ENCODE data around the gene CRYZL1.

- TF ChIP-seq GLIS3 (CRISPR knock-in tag; IDR thresholded peaks at IDR 0.05): no peak
- TF ChIP-seq, protein P1, sequence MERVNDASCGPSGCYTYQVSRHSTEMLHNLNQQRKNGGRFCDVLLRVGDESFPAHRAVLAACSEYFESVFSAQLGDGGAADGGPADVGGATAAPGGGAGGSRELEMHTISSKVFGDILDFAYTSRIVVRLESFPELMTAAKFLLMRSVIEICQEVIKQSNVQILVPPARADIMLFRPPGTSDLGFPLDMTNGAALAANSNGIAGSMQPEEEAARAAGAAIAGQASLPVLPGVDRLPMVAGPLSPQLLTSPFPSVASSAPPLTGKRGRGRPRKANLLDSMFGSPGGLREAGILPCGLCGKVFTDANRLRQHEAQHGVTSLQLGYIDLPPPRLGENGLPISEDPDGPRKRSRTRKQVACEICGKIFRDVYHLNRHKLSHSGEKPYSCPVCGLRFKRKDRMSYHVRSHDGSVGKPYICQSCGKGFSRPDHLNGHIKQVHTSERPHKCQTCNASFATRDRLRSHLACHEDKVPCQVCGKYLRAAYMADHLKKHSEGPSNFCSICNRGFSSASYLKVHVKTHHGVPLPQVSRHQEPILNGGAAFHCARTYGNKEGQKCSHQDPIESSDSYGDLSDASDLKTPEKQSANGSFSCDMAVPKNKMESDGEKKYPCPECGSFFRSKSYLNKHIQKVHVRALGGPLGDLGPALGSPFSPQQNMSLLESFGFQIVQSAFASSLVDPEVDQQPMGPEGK (CRISPR knock-in tag; IDR thresholded peaks at IDR 0.05; ENCODE audit: borderline replicate concordance): no peak
- TF ChIP-seq, protein P2, sequence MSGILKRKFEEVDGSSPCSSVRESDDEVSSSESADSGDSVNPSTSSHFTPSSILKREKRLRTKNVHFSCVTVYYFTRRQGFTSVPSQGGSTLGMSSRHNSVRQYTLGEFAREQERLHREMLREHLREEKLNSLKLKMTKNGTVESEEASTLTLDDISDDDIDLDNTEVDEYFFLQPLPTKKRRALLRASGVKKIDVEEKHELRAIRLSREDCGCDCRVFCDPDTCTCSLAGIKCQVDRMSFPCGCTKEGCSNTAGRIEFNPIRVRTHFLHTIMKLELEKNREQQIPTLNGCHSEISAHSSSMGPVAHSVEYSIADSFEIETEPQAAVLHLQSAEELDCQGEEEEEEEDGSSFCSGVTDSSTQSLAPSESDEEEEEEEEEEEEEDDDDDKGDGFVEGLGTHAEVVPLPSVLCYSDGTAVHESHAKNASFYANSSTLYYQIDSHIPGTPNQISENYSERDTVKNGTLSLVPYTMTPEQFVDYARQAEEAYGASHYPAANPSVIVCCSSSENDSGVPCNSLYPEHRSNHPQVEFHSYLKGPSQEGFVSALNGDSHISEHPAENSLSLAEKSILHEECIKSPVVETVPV (CRISPR knock-in tag; IDR thresholded peaks at IDR 0.05): no peak
- TF ChIP-seq BACH2 (CRISPR knock-in tag; IDR thresholded peaks at IDR 0.05; ENCODE audit: borderline replicate concordance): no peak
- no peak for TF ChIP-seq ZC3H10 (CRISPR knock-in tag; IDR thresholded peaks at IDR 0.05)
- TF ChIP-seq ESRRG (CRISPR knock-in tag; IDR thresholded peaks at IDR 0.05): no peak
- no peak for TF ChIP-seq ZNF8 (CRISPR knock-in tag; IDR thresholded peaks at IDR 0.05)
- TF ChIP-seq POU6F1 (CRISPR knock-in tag; IDR thresholded peaks at IDR 0.05; ENCODE audit: borderline replicate concordance, low read depth): no peak
- no peak for TF ChIP-seq ARNTL (CRISPR knock-in tag; IDR thresholded peaks at IDR 0.05; ENCODE audit: borderline replicate concordance, low read depth)
- TF ChIP-seq, protein P3, sequence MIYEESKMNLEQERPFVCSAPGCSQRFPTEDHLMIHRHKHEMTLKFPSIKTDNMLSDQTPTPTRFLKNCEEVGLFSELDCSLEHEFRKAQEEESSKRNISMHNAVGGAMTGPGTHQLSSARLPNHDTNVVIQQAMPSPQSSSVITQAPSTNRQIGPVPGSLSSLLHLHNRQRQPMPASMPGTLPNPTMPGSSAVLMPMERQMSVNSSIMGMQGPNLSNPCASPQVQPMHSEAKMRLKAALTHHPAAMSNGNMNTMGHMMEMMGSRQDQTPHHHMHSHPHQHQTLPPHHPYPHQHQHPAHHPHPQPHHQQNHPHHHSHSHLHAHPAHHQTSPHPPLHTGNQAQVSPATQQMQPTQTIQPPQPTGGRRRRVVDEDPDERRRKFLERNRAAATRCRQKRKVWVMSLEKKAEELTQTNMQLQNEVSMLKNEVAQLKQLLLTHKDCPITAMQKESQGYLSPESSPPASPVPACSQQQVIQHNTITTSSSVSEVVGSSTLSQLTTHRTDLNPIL (CRISPR knock-in tag; IDR thresholded peaks at IDR 0.05; ENCODE audit: low read depth): no peak
- TF ChIP-seq ISL1 (CRISPR knock-in tag; IDR thresholded peaks at IDR 0.05): no peak
These were observed 19.6 kb upstream of the CRYZL1 start for GRCh38 chr21:33661146-33661545.
